Stimulated activated CD8-positive, alpha-beta memory T cell treated with anti-CD3 and anti-CD28 coated beads, Interleukin-4, amount 100 ng/mL, for 4 hours (primary cell): ENCODE results near the gene RAB3C.
"Not testable (repeated sequence)": the region's sequence is repeated elsewhere in the genome, so short reads cannot be mapped to it uniquely, and the experiment has no call there.

Source experiments
- DNase-seq, 2 donors: peaks; one replicate each; pipeline ENCODE4 v3.0.0-alpha.2; 2020; ENCODE audit warnings: low read depth in 2 of 2, low spot score in 1 of 2

Gene RAB3C

DNA sequence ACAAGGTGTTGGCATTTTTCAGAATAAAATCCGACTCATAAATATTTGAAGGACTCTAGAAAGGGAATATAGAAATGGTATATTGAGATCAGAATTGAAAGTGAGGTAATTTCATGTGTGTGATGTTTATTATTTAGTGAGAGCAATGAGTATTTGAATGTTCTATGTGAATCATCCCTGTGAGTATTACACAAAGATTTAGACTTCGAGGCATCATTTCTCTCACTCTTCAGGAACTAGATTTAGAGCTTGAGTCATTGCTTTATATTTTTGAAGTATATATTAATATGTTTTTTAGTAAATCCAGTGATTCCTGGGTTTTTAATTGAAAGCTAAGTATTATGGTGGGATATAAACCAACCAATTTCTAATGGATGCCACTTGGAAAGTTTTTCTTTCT lies 91.2 kb downstream of the RAB3C start:
- no peak for DNase-seq

DNA sequence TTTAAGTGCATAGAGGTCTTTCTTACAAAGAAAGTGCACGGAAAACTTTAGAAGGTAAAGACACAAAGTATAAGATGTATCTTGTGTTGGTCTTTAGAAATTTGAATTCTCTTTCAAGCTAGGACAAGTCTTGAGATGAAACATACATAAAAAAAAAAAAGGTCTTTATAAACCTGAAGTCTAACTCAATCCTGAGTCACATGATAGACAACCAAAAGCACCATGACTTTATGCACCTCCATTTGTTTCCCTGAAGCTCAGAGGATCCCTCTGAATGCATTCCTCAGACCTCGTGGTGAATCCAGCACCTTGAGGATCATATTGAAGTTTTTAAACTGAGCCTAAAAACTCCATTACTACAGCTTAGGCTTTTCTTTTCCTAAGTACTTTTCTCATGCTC lies 91.8 kb downstream of the RAB3C start:
- no peak for DNase-seq

DNA sequence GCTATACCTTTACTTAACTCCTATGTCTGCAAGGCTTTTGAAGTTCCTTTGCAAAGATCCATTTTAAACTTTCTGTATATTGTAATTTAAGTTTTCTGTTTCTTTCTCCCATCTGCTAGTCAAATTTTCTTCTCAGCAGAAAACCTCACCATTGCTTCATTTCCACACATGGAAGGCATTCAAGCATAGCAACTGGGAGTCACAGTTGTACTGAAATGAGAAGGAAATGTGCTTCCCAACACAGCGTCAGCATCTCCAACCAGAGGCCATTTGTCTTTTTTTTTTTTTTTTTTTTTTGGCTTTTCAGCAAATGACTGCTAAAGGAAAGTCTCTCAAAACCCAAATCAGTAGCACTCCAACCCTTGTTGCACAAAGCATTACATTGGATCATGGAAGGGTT lies 92.5 kb downstream of the RAB3C start:
- no peak for DNase-seq

DNA sequence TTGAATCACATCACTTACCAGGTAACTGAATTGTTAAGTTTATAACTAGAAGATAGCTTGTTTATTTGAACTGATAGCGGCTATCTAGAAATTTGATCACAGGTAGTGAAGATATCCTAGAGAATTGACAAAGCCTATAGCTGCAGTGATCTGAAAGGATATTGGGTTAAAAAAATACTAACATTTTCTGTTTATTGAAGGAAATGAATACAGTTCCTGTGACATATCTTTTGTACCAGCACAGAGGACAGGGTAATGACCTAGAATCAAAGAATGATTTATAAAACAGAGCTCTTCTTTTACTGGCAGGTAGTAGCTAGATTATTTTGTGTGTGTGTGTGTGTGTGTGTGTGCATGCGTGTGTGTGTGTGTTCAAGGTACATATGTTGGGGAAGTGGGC lies 94.8 kb downstream of the RAB3C start:
- DNase-seq = no peak

DNA sequence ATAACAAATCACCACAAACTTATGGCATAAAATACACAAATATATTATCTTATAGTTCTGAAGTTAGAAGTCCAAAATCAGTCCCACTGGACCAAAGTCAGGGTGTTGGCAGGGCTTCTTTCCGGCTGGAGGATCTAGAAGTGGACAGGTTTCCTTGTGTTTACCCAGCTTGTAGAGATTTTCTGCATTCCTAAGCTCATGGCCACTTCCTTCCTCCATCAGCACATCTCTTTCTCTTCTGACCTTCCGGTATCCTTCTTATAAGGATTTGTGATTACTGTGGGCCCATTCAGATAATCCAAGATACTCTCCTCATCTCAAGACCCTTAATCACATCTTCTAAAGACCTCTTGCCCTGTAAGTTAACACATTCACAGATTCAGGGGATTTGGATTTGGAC lies 97.6 kb downstream of the RAB3C start:
- DNase-seq = no peak

DNA sequence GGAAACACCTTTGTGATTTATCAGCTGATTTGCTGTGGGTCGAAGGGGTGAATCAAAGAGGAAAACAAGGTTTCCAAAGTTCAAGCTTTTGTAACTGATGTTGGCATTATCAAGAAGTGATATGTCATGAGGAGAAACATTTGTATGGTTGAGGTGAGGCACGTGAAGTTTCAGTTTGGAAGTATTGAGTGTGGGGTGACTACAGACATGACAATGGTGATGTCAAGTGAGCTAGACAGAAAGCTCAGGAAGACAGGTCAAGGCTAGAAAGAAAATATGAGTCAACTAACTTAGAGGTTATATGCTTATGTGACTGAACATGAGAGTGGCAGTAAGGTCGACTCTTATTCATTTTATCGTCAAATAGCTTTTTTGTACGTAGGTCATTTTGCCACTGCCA lies 99.1 kb downstream of the RAB3C start:
- no peak for DNase-seq

DNA sequence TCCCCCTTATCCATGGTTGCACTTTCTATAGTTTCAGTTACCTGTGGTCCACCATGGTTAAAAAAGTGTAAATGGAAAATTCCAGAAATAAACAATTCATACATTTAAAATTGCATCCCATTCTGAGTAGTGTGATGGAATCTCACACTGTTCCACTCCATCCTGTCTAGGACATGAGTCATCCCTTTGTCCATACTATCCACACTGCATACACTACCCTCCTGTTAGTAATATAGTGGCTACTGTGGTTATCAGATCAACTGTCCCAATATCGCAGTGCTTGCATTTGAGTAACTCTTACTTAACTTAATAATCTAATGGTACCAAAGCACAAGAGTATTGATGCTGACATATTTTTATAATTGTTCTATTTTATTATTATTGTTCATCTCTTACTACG lies 100.7 kb downstream of the RAB3C start:
- DNase-seq = no peak

DNA sequence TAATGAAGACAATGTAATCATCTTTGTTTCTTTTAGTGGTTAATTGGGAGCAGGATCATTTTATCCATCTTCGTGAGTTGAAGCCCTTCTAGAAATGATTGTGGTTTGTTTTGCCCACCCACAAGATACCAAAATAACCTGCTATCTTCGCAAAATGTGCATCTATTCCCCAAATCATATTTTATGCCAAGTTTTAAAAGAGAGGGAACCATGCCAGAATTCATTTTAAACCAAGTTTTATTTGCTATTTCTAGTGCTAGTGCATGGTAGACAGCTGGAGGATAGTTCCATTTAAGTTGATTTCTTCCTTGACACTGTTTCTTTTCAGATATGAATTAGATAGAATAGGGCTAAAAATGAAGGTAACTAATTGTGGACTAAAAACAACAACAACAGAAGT lies 104.2 kb downstream of the RAB3C start:
- no peak for DNase-seq

DNA sequence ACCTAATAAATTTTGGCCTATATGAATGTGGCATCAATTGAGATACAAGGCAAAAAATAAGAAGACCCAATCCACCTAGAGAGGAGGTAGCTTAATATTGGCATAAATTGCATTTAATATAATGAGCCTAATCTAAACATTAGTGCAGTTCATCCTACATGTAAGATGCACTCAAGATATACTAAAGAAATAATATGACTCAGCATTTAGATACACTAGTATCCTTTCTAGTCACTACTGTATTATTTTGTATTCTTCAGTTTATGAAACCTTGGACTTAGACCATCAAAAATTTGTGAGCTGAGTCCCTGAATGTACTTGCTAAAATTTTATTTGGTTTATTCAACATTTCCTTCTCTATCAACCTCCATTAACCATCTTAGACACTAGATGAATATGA lies 104.7 kb downstream of the RAB3C start:
- no peak for DNase-seq

DNA sequence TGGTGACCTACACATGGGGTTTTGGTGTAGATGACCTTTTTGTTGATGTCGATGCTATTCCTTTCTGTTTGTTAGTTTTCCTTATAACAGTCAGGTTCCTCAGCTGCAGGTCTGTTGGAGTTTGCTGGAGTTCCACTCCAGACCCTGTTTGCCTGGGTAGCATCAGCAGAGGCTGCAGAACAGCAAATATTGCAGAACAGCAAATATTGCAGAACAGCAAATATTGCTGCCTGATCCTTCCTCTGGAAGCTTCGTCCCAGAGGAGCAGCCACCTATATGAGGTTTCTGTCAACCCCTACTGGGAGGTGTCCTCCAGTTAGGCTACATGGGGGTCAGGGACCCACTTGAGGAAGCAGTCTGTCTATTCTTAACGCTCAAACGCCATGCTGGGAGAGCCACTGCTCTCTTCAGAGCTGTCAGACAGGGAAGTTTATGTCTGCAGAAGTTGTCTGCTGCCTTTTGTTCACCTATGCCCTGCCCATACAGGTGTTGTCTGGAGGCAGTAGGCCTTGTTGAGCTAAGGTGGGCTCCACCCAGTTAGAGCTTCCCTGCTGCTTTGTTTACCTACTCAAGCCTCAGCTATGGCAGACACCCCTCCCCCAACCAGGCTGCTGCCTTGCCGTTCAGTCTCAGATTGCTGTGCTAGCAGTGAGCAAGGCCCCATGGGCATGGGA lies 116.3 kb downstream of the RAB3C start:
- DNase-seq = not testable (repeated sequence)

DNA sequence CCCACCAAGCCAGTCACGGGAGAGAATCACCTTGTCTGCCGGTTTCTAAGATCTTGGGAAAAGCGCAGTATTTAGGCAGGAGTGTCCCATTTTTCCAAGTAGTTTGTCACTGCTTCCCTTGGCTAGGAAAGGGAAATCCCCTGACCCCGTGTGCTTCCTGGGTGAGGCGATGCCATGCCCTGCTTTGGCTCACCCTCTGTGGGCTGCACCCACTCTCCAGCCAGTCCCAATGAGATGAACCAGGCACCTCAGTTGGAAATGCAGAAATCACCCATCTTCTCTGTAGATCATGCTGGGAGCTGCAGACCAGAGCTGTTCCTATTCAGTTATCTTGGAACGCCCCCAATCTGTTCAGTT lies 116.9 kb downstream of the RAB3C start:
- DNase-seq = no peak

DNA sequence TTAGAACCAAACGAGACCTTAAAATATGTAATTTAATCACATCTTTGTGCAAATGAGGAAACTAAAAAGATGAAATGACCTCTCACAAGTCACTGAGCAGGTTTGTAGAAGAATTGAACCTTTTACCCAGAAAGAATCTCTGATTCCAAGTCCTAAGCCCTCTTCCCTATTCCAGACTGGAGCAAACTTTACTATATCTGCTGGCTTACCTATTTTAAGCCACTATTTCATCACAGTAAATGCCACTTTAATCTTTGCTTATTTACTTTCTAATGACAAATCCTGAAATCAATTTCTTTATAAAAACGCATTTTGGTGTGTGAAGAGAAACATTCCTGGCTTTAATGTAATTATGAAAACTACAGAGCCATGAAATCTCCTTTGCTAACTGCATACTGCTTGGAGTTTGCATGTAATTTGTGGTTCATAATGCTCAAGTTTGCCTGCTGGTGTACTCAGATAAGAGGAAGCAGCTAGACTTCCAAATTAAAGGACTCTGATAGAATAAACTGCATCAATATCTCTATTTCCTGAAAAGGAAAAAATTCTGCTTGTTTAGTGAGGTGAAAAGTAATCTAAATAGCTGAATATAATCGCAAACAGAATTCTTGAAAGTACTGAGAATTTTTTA lies 121.2 kb downstream of the RAB3C start:
- no peak for DNase-seq

DNA sequence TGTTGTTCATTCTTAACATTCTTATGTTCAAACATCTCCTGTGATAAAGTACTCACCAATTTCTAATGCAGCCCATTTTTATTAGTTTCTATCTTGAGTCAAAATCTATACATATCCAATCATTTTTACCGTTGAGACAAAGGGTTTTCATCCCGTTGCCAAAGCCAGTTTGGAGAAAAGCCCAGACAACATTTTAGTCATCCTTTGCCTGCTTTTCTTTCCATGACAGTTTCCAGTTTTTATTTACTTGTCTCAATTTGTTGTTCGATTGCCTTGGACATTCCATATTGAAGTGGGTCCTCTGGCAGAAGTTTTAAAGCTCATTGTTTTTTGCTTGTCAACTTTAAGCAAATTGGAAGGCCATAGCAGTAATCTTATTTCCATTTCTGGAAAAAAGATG lies 123.9 kb downstream of the RAB3C start:
- no peak for DNase-seq

DNA sequence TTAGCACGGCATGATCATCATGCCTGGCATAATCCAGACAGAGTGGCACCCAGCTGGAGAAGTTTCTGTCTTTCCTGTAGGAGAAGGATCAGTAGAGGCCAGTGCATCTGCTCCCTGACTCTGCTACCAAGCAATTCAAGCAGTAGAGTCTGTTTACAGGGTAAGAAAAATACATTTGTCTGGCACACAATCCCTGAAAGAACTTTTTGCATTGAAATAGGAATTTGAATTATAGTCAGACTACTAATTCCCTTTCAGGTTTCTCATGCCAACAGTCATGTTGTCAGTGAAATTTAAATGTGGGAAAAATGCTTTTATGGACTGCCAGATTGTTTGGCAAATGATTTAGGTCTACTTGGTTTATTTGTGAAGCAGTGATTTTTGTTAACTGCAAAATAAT lies 125.6 kb downstream of the RAB3C start:
- DNase-seq = no peak

DNA sequence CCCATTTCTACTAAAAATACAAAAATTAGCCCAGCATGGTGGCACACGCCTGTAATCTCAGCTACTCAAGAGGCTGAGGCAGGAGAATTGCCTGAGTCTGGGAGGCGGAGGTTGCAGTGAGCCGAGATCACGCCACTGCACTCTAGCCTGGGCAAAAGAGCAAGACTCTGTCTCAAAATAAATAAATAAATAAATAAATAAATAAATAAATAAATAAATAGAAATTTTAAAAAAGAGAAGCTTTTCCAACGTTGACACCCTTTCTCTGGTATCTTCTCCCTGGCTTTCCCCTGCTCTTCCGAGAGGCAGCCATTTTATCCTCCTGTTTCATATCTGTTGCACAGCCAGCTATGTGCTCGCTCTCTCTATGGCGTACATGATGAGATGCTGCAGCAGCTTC lies 127.5 kb downstream of the RAB3C start:
- not testable (repeated sequence) for DNase-seq

DNA sequence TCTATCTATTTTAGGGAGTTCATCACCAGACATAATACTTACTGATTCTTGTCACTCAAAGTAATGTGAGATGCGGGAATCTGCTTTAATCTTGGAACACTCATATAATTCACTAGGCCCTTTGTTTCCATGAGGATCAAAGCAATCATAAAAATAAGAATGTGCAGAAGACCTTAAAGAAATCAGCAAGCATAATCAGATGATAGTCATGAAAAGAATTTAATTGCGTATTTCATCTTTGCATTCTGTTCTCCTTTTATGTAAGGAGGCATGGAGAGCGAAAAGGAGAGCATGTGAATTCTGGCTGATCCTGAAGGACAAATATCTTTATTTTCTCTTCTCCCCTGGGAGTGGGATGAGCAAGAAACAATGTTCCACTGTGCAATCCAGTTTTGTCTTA lies 128.0 kb downstream of the RAB3C start:
- no peak for DNase-seq

DNA sequence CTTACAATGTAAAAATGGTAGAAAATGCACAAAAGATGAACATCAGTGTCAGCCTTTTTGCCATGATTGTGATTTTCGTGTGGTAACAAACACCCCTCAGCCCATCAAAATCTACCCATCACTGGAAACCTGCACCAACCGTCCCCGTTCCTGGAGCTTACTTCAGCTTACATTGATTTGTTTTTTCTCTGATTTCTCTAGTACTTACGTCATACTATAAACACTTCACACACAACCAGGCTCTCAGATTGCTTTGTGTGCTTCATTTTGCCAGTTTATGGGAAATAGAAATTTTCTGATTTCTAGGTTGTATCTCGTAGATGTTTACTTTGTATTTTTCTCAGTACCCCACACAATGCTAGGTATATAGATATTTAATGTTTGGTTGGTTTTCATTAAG lies 129.1 kb downstream of the RAB3C start:
- DNase-seq = no peak

DNA sequence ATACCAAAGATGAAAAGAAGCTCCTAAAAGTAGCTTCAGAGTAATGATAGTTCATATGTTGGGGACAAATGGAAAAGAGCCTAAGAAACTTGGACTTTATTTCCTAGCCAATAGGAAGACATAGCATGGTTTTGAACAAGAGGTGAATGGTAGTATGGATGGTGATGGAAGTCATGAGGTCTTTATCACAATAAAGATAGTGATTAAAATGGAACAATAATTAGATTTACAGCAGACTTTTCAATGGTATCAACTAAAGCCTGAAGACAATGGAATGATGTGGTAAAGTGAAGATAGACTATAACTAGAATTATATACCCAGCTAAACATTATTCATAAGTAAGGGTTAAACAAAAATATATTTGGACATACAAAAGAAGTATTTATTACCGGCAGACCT lies 131.2 kb downstream of the RAB3C start:
- DNase-seq = no peak

DNA sequence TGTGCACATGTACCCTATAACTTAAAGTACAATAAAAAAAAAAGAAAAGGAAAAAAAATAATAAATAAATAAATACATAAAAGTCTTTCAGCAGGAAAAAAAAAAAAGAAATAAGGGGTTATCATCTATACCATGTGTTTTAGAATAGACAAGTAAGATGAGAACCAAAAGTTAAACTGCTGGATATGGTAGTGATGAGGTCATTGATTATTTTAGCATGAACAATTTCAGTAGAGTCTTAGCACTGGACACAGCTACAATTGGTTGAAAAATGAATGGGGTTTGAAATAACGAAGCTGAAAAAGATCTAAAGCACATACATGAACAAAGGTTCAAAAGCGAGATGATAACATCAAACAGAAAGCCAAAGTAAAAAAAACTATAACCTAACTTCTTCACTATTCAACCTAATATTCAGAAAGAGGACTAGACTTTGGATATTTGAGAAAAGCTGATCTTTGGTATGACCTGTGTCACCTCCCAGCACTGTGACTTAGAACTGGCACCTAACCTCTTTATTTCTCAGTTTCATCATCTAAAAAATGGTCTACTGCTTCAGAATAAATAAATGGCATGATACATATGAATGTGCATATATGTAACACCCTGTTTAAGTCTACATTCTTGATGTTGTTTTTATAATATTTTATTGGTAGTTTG lies 133.3 kb downstream of the RAB3C start:
- no peak for DNase-seq

DNA sequence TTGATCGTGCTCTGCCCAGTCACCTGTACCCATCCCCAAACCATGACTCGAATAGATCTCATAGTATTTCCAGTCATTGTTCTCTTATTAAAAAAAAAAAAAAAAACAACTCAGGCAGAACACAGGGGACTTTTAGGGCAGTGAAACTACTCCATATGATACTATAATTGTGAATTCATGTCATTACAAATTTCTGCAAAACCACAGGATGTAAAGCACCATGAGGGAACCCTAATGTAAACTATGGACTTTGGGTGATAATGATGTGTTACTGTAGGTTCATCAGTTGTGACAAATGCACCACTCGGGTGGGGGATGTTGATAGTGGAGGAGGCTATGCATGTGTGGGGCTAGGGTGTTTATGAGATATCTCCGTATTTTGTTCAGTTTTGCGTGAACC lies 133.8 kb downstream of the RAB3C start:
- no peak for DNase-seq

DNA sequence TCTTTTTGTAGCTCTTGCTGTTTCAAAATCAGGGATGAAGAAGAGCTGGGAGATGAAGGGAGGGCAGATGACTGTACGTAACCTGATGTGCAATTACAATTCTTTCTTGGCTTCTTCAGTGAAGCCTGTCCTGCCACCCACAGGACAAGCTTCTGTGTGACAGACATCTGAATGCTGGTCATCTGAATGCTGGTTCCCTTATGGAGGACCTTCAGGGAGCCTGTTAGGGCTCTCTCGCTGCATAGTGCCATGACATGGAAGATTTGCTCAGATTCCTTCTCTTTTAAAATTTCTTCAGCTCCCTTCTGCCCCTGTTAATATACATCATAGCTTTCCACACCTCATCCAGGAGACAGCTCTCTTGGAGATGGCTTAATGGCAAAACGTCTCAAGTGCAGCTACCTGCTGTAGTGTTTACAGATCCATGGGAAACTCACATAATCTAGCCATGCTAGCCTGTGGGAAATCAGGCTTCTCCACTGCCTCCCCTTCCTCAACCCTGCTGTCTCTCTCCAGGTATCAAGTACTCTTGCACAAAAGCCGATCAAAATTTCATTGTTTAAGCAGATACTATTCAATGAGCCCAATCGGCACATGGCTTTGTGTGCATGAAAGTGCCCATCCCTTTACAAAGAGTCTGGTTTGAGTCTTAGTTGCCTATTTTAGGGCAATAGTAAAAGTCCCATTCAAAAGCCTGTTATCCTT lies 134.6 kb downstream of the RAB3C start:
- DNase-seq = no peak

DNA sequence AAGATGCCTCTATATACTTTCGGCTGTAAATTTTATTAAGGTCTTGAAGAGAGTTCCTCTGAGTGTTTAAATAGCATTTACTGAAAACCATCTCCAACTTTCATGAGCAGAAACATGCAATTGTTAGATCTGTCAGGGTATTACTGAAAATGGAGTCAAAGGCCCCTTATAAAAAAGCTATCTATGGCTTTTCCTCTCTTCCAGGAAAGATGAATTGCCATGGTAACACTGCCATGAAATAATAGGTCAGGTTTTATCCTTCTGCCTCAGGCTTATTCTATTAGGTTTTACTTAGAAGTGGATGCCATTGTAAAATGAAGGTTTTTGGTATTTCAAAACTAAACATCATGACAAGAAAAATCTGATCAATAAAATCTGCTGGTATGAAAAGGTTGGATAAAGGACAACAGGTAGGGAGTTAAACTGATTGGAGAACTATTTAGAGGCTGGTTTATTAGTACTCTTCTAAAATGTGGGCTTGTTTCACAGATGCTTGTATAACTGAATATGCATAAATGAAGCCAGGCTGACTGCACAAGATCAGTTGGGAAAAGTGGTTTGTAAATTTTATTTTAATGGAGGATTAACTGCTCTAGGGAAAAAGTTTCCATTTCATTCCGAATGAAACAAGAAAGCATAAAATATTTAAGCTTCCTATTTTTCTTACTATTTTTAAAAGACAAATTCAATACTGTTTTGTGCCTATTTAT lies 135.5 kb downstream of the RAB3C start:
- no peak for DNase-seq
